Neuronal stem cell (in vitro differentiated cells): ENCODE data around the gene RPS23.

Experiments
- DNase-seq: peaks from one replicate; pipeline ENCODE4 v3.0.0-alpha.2; 2013; ENCODE audit warnings: low spot score
- H2AFZ ChIP-seq: one replicate; pipeline ENCODE4 v1.6.1; 2013; ENCODE audit warnings: mild to moderate bottlenecking, low read length, inconsistent platforms
- H2AK5ac ChIP-seq: 2 replicates; pipeline ENCODE4 v1.6.1; 2013; ENCODE audit warnings: low read depth, mild to moderate bottlenecking, inconsistent platforms, low read length, moderate library complexity, mixed read lengths
- H2BK120ac ChIP-seq: 2 replicates; pipeline ENCODE4 v1.6.1; 2013; ENCODE audit warnings: low read depth, mild to moderate bottlenecking, inconsistent platforms, low read length, moderate library complexity, mixed read lengths
- H2BK12ac ChIP-seq: one replicate; pipeline ENCODE4 v1.6.1; 2013; ENCODE audit warnings: low read length, inconsistent platforms
- H2BK15ac ChIP-seq: 2 replicates; pipeline ENCODE4 v1.6.1; 2013; ENCODE audit warnings: mild to moderate bottlenecking, low read length, inconsistent platforms, mixed read lengths
- H2BK5ac ChIP-seq: one replicate; pipeline ENCODE4 v1.6.1; 2013; ENCODE audit warnings: inconsistent platforms, mild to moderate bottlenecking, low read length, moderate library complexity
- H3K14ac ChIP-seq: one replicate; pipeline ENCODE4 v1.6.1; 2013; ENCODE audit warnings: low read length, inconsistent platforms
- H3K18ac ChIP-seq: 2 replicates; pipeline ENCODE4 v1.6.1; 2013; ENCODE audit warnings: low read length, inconsistent platforms
- H3K23ac ChIP-seq: 2 replicates; pipeline ENCODE4 v1.6.1; 2013; ENCODE audit warnings: low read depth, mild to moderate bottlenecking, mixed read lengths, low read length, inconsistent platforms; ENCODE audit not compliant: poor library complexity
- H3K27ac ChIP-seq: replicated peaks from 3 replicates; pipeline ENCODE4 v1.5.1; 2013; ENCODE audit warnings: low read length, inconsistent platforms
- H3K27me3 ChIP-seq, 3 experiments: 2 replicates each; pipeline ENCODE4 v1.6.1; 2013; ENCODE audit warnings: low read length in 3 of 3, mild to moderate bottlenecking in 2 of 3, inconsistent platforms in 1 of 3, low read depth in 1 of 3, mixed read lengths in 1 of 3, moderate library complexity in 1 of 3; ENCODE audit not compliant: control insufficient read depth in 3 of 3, insufficient read depth in 3 of 3
- H3K36me3 ChIP-seq, 2 donors: replicated peaks in 1 of 2; 2 replicates each; pipeline ENCODE4 v1.6.1; 2013; ENCODE audit warnings: low read length in 2 of 2; ENCODE audit not compliant: control insufficient read depth in 2 of 2, insufficient read depth in 2 of 2
- H3K4ac ChIP-seq: 2 replicates; pipeline ENCODE4 v1.6.1; 2013; ENCODE audit warnings: inconsistent platforms, mild to moderate bottlenecking, low read length, moderate library complexity
- H3K4me1 ChIP-seq, 2 donors: 1 replicate in 1 of 2; 2 replicates in 1 of 2; pipeline ENCODE4 v1.6.1; 2013; ENCODE audit warnings: low read length in 2 of 2, low read depth in 1 of 2; ENCODE audit not compliant: control insufficient read depth in 2 of 2, insufficient read depth in 1 of 2
- H3K4me2 ChIP-seq: one replicate; pipeline ENCODE4 v1.6.1; 2013; ENCODE audit warnings: mild to moderate bottlenecking, low read length, inconsistent platforms; ENCODE audit not compliant: insufficient read depth, poor library complexity, severe bottlenecking
- H3K4me3 ChIP-seq, 2 donors: 2 replicates each; pipeline ENCODE4 v1.5.1; 2013; ENCODE audit warnings: low read length in 2 of 2, mild to moderate bottlenecking in 2 of 2, inconsistent platforms in 1 of 2, moderate library complexity in 1 of 2
- H3K79me1 ChIP-seq: one replicate; pipeline ENCODE4 v1.6.1; 2013; ENCODE audit warnings: low read depth, mild to moderate bottlenecking, inconsistent platforms, low read length, moderate library complexity
- H3K9ac ChIP-seq: one replicate; pipeline ENCODE4 v1.6.1; 2013; ENCODE audit warnings: mild to moderate bottlenecking, low read depth, low read length, inconsistent platforms; ENCODE audit not compliant: poor library complexity
- H3K9me3 ChIP-seq, 2 donors: replicated peaks in 1 of 2; 2 replicates each; pipeline versions ENCODE3 to v1.6.1; 2013; ENCODE audit warnings: low read length in 2 of 2, mild to moderate bottlenecking in 2 of 2, inconsistent platforms in 1 of 2, low read depth in 1 of 2, mixed read lengths in 1 of 2, moderate library complexity in 1 of 2; ENCODE audit not compliant: control insufficient read depth in 2 of 2, insufficient read depth in 1 of 2
- H4K8ac ChIP-seq: one replicate; pipeline ENCODE4 v1.6.1; 2013; ENCODE audit warnings: low read depth, mild to moderate bottlenecking, inconsistent platforms, low read length, moderate library complexity
- H4K91ac ChIP-seq: one replicate; pipeline ENCODE4 v1.6.1; 2013; ENCODE audit warnings: low read length, low read depth, mild to moderate bottlenecking, inconsistent platforms; ENCODE audit not compliant: poor library complexity
- WGBS, 2 donors: extraction: QIAGEN DNeasy Blood & Tissue Kit; methylation state at CpG; one replicate each; pipeline ENCODE4 v1.1.7; 2013; ENCODE audit warnings: missing lambda C conversion rate in 2 of 2, mixed read lengths in 1 of 2; ENCODE audit not compliant: insufficient read length in 2 of 2, insufficient replicate concordance in 1 of 2; ENCODE audit errors: extremely low coverage in 2 of 2; 5-methylcytosine and 5-hydroxymethylcytosine counted together

RPS23 gene

GRCh38 chr5:82252744-82253143 is 25.4 kb downstream of the RPS23 start:
- Histone ChIP-seq H3K9me3 (peaks cover 4 to 7% of the 10 kb centered on the region in 2 donors), H3K27me3 (no peaks in the 10 kb centered on the region), H2BK15ac (no peak overlapping the region), H2AK5ac (no peak overlapping the region), H3K36me3 (no peaks in the 10 kb centered on the region), H4K8ac (no peak overlapping the region), H3K79me1 (no peaks in the 10 kb centered on the region), H3K4me3 (no peak overlapping the region), H3K4me1 (peaks cover 0 to 1% of the 10 kb centered on the region in 2 donors), H2BK12ac (no peak overlapping the region), H2BK120ac (no peak overlapping the region), H3K4me2 (no peak overlapping the region), H3K9ac (no peak overlapping the region), H3K27ac (no peak overlapping the region), H3K18ac (no peak overlapping the region), H2AFZ (no peak overlapping the region), H3K23ac (no peak overlapping the region), H3K4ac (no peak overlapping the region), H4K91ac (no peak overlapping the region), H3K14ac (no peak overlapping the region), H2BK5ac (no peak overlapping the region)
- DNase-seq = no peak

GRCh38 chr5:82246960-82247574 is 31.1 kb downstream of the RPS23 start:
- H3K4ac ChIP-seq = no peak overlapping the region
- H3K4me2 ChIP-seq = no peak overlapping the region
- H3K27ac ChIP-seq = no peak overlapping the region
- H2BK5ac ChIP-seq = no peak overlapping the region
- no peak overlapping the region for H3K9ac ChIP-seq
- H3K27me3 ChIP-seq = no peaks in the 10 kb centered on the region
- H3K36me3 ChIP-seq = no peaks in the 10 kb centered on the region
- H3K23ac ChIP-seq = no peak overlapping the region
- no peak overlapping the region for H2BK15ac ChIP-seq
- no peak for DNase-seq
- H3K4me1 ChIP-seq = no peaks in the 10 kb centered on the region
- H3K14ac ChIP-seq = no peak overlapping the region
- no peak overlapping the region for H2BK120ac ChIP-seq
- H3K9me3 ChIP-seq = peaks cover 4 to 17% of the 10 kb centered on the region in 2 donors
- H4K8ac ChIP-seq = no peak overlapping the region
- no peak overlapping the region for H2BK12ac ChIP-seq
- no peaks in the 10 kb centered on the region for H3K79me1 ChIP-seq
- WGBS, 2 donors = no CpG with 5 or more reads among the region's 1 CpG
- no peak overlapping the region for H2AFZ ChIP-seq
- H2AK5ac ChIP-seq = no peak overlapping the region
- H3K4me3 ChIP-seq = no peak overlapping the region
- H4K91ac ChIP-seq = no peak overlapping the region
- no peak overlapping the region for H3K18ac ChIP-seq

GRCh38 chr5:82244854-82245635 is 33.1 kb downstream of the RPS23 start:
- peaks cover 4 to 17% of the 10 kb centered on the region in 2 donors for H3K9me3 ChIP-seq
- H3K4me2 ChIP-seq = no peak overlapping the region
- H3K36me3 ChIP-seq = no peaks in the 10 kb centered on the region
- no peak overlapping the region for H3K4ac ChIP-seq
- H2AK5ac ChIP-seq = no peak overlapping the region
- H3K9ac ChIP-seq = no peak overlapping the region
- H2BK15ac ChIP-seq = no peak overlapping the region
- H4K8ac ChIP-seq = no peak overlapping the region
- H3K27ac ChIP-seq = no peak overlapping the region
- DNase-seq = no peak
- no peaks in the 10 kb centered on the region for H3K4me1 ChIP-seq
- no peak overlapping the region for H3K4me3 ChIP-seq
- no peak overlapping the region for H2AFZ ChIP-seq
- H3K14ac ChIP-seq = no peak overlapping the region
- no peak overlapping the region for H2BK12ac ChIP-seq
- H3K18ac ChIP-seq = no peak overlapping the region
- no peak overlapping the region for H3K23ac ChIP-seq
- no peak overlapping the region for H2BK5ac ChIP-seq
- no peaks in the 10 kb centered on the region for H3K79me1 ChIP-seq
- H3K27me3 ChIP-seq = no peaks in the 10 kb centered on the region
- no peak overlapping the region for H4K91ac ChIP-seq
- WGBS, 2 donors = no CpG with 5 or more reads among the region's 6 CpGs
- H2BK120ac ChIP-seq = no peak overlapping the region

- Histone ChIP-seq H4K91ac (no peak overlapping the region), H2BK12ac (no peak overlapping the region), H2BK5ac (no peak overlapping the region), H2AK5ac (no peak overlapping the region), H3K4ac (no peak overlapping the region), H4K8ac (no peak overlapping the region), H3K9ac (no peak overlapping the region), H3K4me1 (no peaks in the 10 kb centered on the region), H3K4me2 (no peak overlapping the region), H3K9me3 (peaks cover 4 to 17% of the 10 kb centered on the region in 2 donors), H3K79me1 (no peaks in the 10 kb centered on the region), H3K14ac (no peak overlapping the region), H3K23ac (no peak overlapping the region), H3K4me3 (no peak overlapping the region), H3K36me3 (no peaks in the 10 kb centered on the region), H3K27me3 (no peaks in the 10 kb centered on the region), H2AFZ (no peak overlapping the region), H3K18ac (no peak overlapping the region), H3K27ac (no peak overlapping the region), H2BK120ac (no peak overlapping the region), H2BK15ac (no peak overlapping the region)
- no CpG with 5 or more reads among the region's 2 CpGs for WGBS, 2 donors
- no peak for DNase-seq
Observed at GRCh38 chr5:82244151-82244550, 34.0 kb downstream of the RPS23 start.
